Endothelial cell (in vitro differentiated cells): ENCODE data around the gene JPH4. TPM values are rescaled to one million over a fixed set of nuclear protein-coding genes. Genes with fewer than 3 reads are reported as not detected.

Experiments
- DNase-seq: peaks from one replicate; pipeline ENCODE4 v3.0.0; 2021; ENCODE audit warnings: low spot score
- H3K27ac Mint-ChIP-seq: one replicate; pipeline ENCODE4 v1.8.0; 2021; ENCODE audit warnings: mixed read lengths, inconsistent platforms; ENCODE audit not compliant: unreplicated experiment
- H3K27me3 Mint-ChIP-seq: one replicate; pipeline ENCODE4 v1.8.0; 2021; ENCODE audit warnings: mild to moderate bottlenecking, moderate library complexity, mixed read lengths, inconsistent platforms; ENCODE audit not compliant: unreplicated experiment
- H3K36me3 Mint-ChIP-seq: one replicate; pipeline ENCODE4 v1.8.0; 2021; ENCODE audit warnings: mild to moderate bottlenecking, low read depth, mixed read lengths, inconsistent platforms; ENCODE audit not compliant: unreplicated experiment
- H3K4me1 Mint-ChIP-seq: one replicate; pipeline ENCODE4 v1.8.0; 2021; ENCODE audit warnings: mild to moderate bottlenecking, mixed read lengths, inconsistent platforms; ENCODE audit not compliant: unreplicated experiment
- H3K4me3 Mint-ChIP-seq: one replicate; pipeline ENCODE4 v1.8.0; 2021; ENCODE audit warnings: mild to moderate bottlenecking, mixed read lengths, inconsistent platforms; ENCODE audit not compliant: unreplicated experiment
- H3K9me3 Mint-ChIP-seq: one replicate; pipeline ENCODE4 v1.8.0; 2021; ENCODE audit warnings: mixed read lengths, inconsistent platforms; ENCODE audit not compliant: unreplicated experiment
- CTCF ChIP-seq: fragments of 200-600 bp; sonication (generic); IDR thresholded peaks from one replicate; pipeline ENCODE4 v1.5.0; 2021; ENCODE audit warnings: antibody characterized with exemption; ENCODE audit not compliant: unreplicated experiment
- total RNA-seq: library from RNA; stranded (reverse); fragmentation: NEBNext Ultra II Directional; extraction: Animal tissue kit (Norgen Biotek cat#: 25700); gene quantifications from one replicate; pipeline ENCODE4 v1.2.1, GENCODE V29; 2021; ENCODE audit not compliant: unreplicated experiment

The JPH4 gene
- total RNA-seq, 1 donor from 2014 or later, result 0.64 TPM

- Mint-ChIP-seq H3K36me3 (peaks cover 4% of the 10 kb centered on the region), H3K27ac (no peak overlapping the region), H3K9me3 (peaks cover 3% of the 10 kb centered on the region), H3K4me1 (peaks cover 2% of the 10 kb centered on the region), H3K4me3 (no peak overlapping the region), H3K27me3 (peaks cover 6% of the 10 kb centered on the region)
- TF ChIP-seq CTCF, result no peak
- DNase-seq, result no peak
Measured at GRCh38 chr14:23609001-23609400, 30.4 kb upstream of the JPH4 start.

- DNase-seq, result no peak
- Mint-ChIP-seq H3K4me3 (no peak overlapping the region), H3K27ac (no peak overlapping the region), H3K27me3 (peaks cover 4% of the 10 kb centered on the region), H3K9me3 (peaks cover 3% of the 10 kb centered on the region), H3K36me3 (peaks cover 4% of the 10 kb centered on the region), H3K4me1 (peaks cover 2% of the 10 kb centered on the region)
- TF ChIP-seq CTCF, result no peak
Measured at GRCh38 chr14:23608454-23608853, 29.9 kb upstream of the JPH4 start.

- TF ChIP-seq CTCF, result no peak
- Mint-ChIP-seq H3K9me3 (peaks cover 3% of the 10 kb centered on the region), H3K27me3 (peaks cover 3% of the 10 kb centered on the region), H3K4me3 (no peak overlapping the region), H3K27ac (no peak overlapping the region), H3K4me1 (peaks cover 2% of the 10 kb centered on the region), H3K36me3 (peaks cover 4% of the 10 kb centered on the region)
- no peak for DNase-seq
Measured at GRCh38 chr14:23605931-23606585, 27.5 kb upstream of the JPH4 start.

- Mint-ChIP-seq H3K9me3 (peaks cover 3% of the 10 kb centered on the region), H3K36me3 (peaks cover 4% of the 10 kb centered on the region), H3K4me3 (no peak overlapping the region), H3K27ac (no peak overlapping the region), H3K27me3 (peaks cover 1% of the 10 kb centered on the region), H3K4me1 (no peaks in the 10 kb centered on the region)
- TF ChIP-seq CTCF, result no peak
- DNase-seq, result no peak
Measured at GRCh38 chr14:23604675-23605170, 26.1 kb upstream of the JPH4 start.

GRCh38 chr14:23604148-23604547 is 25.6 kb upstream of the JPH4 start:
- no peak overlapping the region for H3K4me3 Mint-ChIP-seq
- no peak for DNase-seq
- H3K27me3 Mint-ChIP-seq, result peaks cover 1% of the 10 kb centered on the region
- no peak for TF ChIP-seq CTCF
- peaks cover 1% of the 10 kb centered on the region for H3K36me3 Mint-ChIP-seq
- H3K9me3 Mint-ChIP-seq, result peaks cover 2% of the 10 kb centered on the region
- H3K27ac Mint-ChIP-seq, result no peak overlapping the region
- H3K4me1 Mint-ChIP-seq, result no peaks in the 10 kb centered on the region
